GM13977 (cell line): ENCODE measurements around the gene TMEM127.

Source experiments
- DNase-seq: peaks from one replicate; pipeline ENCODE4 v3.0.0; 2012; ENCODE audit warnings: low spot score
- CTCF ChIP-seq: IDR thresholded peaks from 2 replicates; pipeline ENCODE4 v1.5.1; 2012; ENCODE audit warnings: mild to moderate bottlenecking, control low read depth; ENCODE audit not compliant: insufficient read depth; ENCODE audit errors: extremely low read depth, missing control alignments
- in situ Hi-C: fragments of 300-500 bp; cut with MboI; formaldehyde crosslinking; loops from one replicate; pipeline ENCODE4 v1.12.0; 2022; ENCODE audit warnings: low sequenced_read_pairs, low pct_unique_long_range_greater_than_20kb, mixed read lengths, inconsistent platforms; ENCODE audit not compliant: unreplicated experiment

TMEM127 gene

DNA sequence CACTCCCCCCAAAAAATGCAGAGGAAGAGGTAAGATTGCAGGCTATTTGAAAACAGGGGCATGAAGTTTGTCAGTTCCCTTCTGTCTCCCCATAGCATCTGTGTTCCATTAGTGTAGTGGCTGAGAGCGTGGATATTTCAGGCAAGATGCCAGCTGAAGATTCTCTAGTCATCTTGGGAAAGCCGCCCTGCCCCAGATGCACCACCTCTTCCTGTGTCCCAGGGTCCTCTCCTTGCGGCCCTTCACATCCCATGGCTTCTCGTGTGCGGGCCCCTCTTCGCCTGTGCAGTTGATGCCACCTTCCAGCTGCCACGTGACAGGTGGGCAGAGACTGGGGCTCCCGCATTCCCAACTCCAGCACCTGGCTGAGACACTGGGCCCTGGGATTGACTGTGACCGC lies 16.1 kb downstream of the TMEM127 start:
- TF ChIP-seq CTCF: no peak
- in situ Hi-C loops: no loop called here
- peak; percentile 2 for DNase-seq

- no peak for TF ChIP-seq CTCF
- in situ Hi-C loops: no loop called here
Measured at GRCh38 chr2:96248624-96249023, 17.2 kb downstream of the TMEM127 start.

GRCh38 chr2:96247896-96248295 lies 17.9 kb downstream of the TMEM127 start:
- in situ Hi-C loops: no loop called here

More at GRCh38 chr2:96248624-96249023, 17.2 kb downstream of the TMEM127 start:
- DNase-seq: peak; percentile 4

DNA sequence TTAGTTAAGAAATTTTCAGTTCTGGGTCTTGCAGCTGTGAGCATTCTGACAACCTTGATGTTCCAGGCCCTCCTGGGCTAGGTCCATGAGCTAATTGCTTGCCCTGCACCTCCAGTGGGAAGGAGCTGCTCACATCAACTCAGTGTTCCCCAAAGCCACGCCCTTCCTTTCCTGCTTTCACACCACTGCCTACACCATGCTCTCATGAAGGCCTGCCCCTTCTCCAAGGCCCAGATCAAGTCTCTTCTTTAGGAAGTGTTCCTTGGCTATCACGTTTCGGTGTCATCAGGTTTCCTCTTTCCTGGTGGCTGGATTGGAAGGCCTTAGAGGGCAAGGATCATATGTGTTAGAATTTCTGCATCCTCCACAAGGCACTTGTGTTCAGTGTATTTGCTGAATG lies 18.8 kb downstream of the TMEM127 start:
- in situ Hi-C loops: no loop called here
- TF ChIP-seq CTCF: no peak
- no peak for DNase-seq

More at GRCh38 chr2:96247896-96248295, 17.9 kb downstream of the TMEM127 start:
- no peak for DNase-seq
- TF ChIP-seq CTCF: no peak

DNA sequence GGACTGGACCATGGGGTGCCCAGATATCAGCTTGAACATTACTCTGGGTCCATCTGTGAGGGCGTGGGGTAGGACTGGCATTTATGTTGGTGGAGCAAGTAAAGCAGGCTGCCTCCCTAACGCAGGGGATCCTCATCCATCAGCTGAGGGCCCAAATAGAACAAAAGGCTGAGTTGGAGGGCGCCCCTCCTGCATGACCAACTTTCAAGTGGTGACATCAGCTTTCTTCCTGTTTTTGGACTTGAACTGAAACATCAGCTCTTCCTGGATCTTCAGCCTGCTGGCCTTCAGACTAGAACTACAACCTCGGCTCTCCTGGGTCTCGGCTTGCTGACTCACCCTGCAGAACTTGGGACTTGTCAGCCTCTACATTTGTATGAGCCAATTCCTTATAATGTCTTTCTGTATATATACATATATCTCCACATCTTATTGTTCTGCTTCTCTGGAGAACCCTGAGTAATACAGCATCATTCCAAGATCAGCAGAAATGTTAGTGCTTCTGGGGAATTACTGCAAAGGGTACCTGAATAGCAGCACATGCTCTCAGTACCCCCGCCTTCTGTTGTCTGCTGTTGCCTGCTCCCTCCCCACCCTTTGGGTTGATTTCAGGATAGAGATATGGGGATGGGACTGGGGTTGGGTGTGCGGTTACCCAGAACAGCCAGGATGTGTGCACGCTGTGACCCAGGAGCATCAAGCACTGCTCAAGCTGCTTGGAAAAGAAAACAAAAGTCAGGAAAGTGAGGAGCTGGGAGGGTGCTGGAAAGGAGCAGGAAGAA lies 20.0 kb downstream of the TMEM127 start:
- in situ Hi-C loops: no loop called here
- TF ChIP-seq CTCF: no peak
- no peak for DNase-seq

- DNase-seq: no peak
- in situ Hi-C loops: no loop called here
- TF ChIP-seq CTCF: no peak
Measured at GRCh38 chr2:96243843-96244242, 22.0 kb downstream of the TMEM127 start.
